HEK293 (cell line): ENCODE results near the gene TAC4.

Experiments
- CTCF ChIA-PET: fragments of 350-600 bp; formaldehyde crosslinking; extraction: SDS; loops from one replicate; lab custom pipeline; 2021; ENCODE audit warnings: antibody characterized with exemption; lab: Yijun Ruan, JAX
- POLR2A ChIA-PET: fragments of 300-600 bp; formaldehyde crosslinking; extraction: SDS; loops from one replicate; lab custom pipeline; 2020; ENCODE audit warnings: antibody characterized with exemption, inconsistent platforms; lab: Yijun Ruan, JAX
- H3K27ac ChIP-seq: fragments of 200-500 bp; sonication (Bioruptor generic); 2 replicates; pipeline ENCODE4 v1.5.1; 2014; ENCODE audit warnings: low read depth, low read length, control low read depth, inconsistent platforms; ENCODE audit errors: extremely low read depth
- H3K36me3 ChIP-seq, 2 experiments: fragments of 200-500 bp in 1 of 2; sonication (Bioruptor generic) in 1 of 2; 1 replicate in 1 of 2; 2 replicates in 1 of 2; pipeline ENCODE4 v1.5.1; 2014 to 2017; ENCODE audit warnings: inconsistent platforms in 2 of 2, low read length in 2 of 2; ENCODE audit not compliant: control insufficient read depth in 2 of 2, insufficient read depth in 1 of 2
- H3K4me1 ChIP-seq: fragments of 200-500 bp; sonication (Bioruptor generic); 2 replicates; pipeline ENCODE4 v1.5.1; 2014; ENCODE audit warnings: mild to moderate bottlenecking, low read length, inconsistent platforms; ENCODE audit not compliant: control insufficient read depth, insufficient read depth
- H3K4me3 ChIP-seq: 2 replicates; pipeline ENCODE4 v1.5.1; 2011; ENCODE audit warnings: low read depth, mild to moderate bottlenecking, control low read depth, low read length, moderate library complexity
- H3K9me3 ChIP-seq: fragments of 200-500 bp; sonication (Bioruptor generic); 2 replicates; pipeline ENCODE4 v1.5.1; 2014; ENCODE audit warnings: low read depth, low read length, inconsistent platforms; ENCODE audit not compliant: control insufficient read depth, insufficient read depth
- BCL11B ChIP-seq: fragments of 450-650 bp; formaldehyde crosslinking; IDR thresholded peaks from 2 replicates; pipeline ENCODE4 v1.5.1; 2016; ENCODE audit warnings: low read depth, missing biosample characterization, missing genetic modification characterization
- EGR2 ChIP-seq: fragments of 450-650 bp; formaldehyde crosslinking; IDR thresholded peaks from 2 replicates; pipeline ENCODE4 v1.5.1; 2016; ENCODE audit warnings: low read depth, missing biosample characterization, missing genetic modification characterization
- PRDM6 ChIP-seq: fragments of 450-650 bp; formaldehyde crosslinking; IDR thresholded peaks from 2 replicates; pipeline ENCODE4 v1.5.1; 2017; ENCODE audit warnings: missing biosample characterization, missing genetic modification characterization
- SP2 ChIP-seq: fragments of 450-650 bp; formaldehyde crosslinking; IDR thresholded peaks from 2 replicates; pipeline ENCODE4 v1.5.1; 2016; ENCODE audit warnings: missing biosample characterization, missing genetic modification characterization
- SP3 ChIP-seq: fragments of 450-650 bp; formaldehyde crosslinking; IDR thresholded peaks from 2 replicates; pipeline ENCODE4 v1.5.1; 2016; ENCODE audit warnings: missing biosample characterization, missing genetic modification characterization
- WT1 ChIP-seq: fragments of 450-650 bp; formaldehyde crosslinking; IDR thresholded peaks from 2 replicates; pipeline ENCODE4 v1.5.1; 2016; ENCODE audit warnings: missing biosample characterization, missing genetic modification characterization
- YY1 ChIP-seq: fragments of 450-650 bp; formaldehyde crosslinking; IDR thresholded peaks from 2 replicates; pipeline ENCODE4 v1.5.1; 2018; ENCODE audit warnings: missing biosample characterization, missing genetic modification characterization
- ZBTB44 ChIP-seq: fragments of 450-650 bp; IDR thresholded peaks from 2 replicates; pipeline ENCODE4 v1.5.1; 2018; ENCODE audit warnings: missing biosample characterization, mild to moderate bottlenecking, missing genetic modification characterization
- ZBTB48 ChIP-seq: fragments of 450-650 bp; formaldehyde crosslinking; IDR thresholded peaks from 2 replicates; pipeline ENCODE4 v1.5.1; 2016; ENCODE audit warnings: missing biosample characterization, missing genetic modification characterization
- ZNF121 ChIP-seq: fragments of 450-650 bp; formaldehyde crosslinking; IDR thresholded peaks from 2 replicates; pipeline ENCODE4 v1.5.1; 2016; ENCODE audit warnings: missing biosample characterization, missing genetic modification characterization
- ZNF169 ChIP-seq: fragments of 450-650 bp; formaldehyde crosslinking; IDR thresholded peaks from 2 replicates; pipeline ENCODE4 v1.5.1; 2016; ENCODE audit warnings: missing biosample characterization, missing genetic modification characterization
- ZNF223 ChIP-seq: fragments of 450-650 bp; formaldehyde crosslinking; IDR thresholded peaks from 2 replicates; pipeline ENCODE4 v1.5.1; 2016; ENCODE audit warnings: missing biosample characterization, missing genetic modification characterization
- ZNF239 ChIP-seq: fragments of 450-650 bp; formaldehyde crosslinking; IDR thresholded peaks from 2 replicates; pipeline ENCODE4 v1.5.1; 2016; ENCODE audit warnings: missing biosample characterization, missing genetic modification characterization
- ZNF341 ChIP-seq: fragments of 450-650 bp; formaldehyde crosslinking; IDR thresholded peaks from 2 replicates; pipeline ENCODE4; 2016; ENCODE audit warnings: low read depth, missing biosample characterization, missing genetic modification characterization
- ZNF571 ChIP-seq: fragments of 450-650 bp; formaldehyde crosslinking; IDR thresholded peaks from 2 replicates; pipeline ENCODE4 v1.5.0; 2017; ENCODE audit warnings: missing biosample characterization, missing genetic modification characterization
- ZNF585B ChIP-seq: fragments of 450-650 bp; formaldehyde crosslinking; IDR thresholded peaks from 2 replicates; pipeline ENCODE4 v1.5.1; 2016; ENCODE audit warnings: missing biosample characterization, missing genetic modification characterization
- ZNF621 ChIP-seq: fragments of 450-650 bp; formaldehyde crosslinking; IDR thresholded peaks from 2 replicates; pipeline ENCODE4 v1.5.1; 2017; ENCODE audit warnings: missing biosample characterization, missing genetic modification characterization
- TF ChIP-seq, protein P1 (sequence below): fragments of 450-650 bp; formaldehyde crosslinking; IDR thresholded peaks from 2 replicates; pipeline ENCODE4 v1.5.1; 2016; ENCODE audit warnings: missing biosample characterization, missing genetic modification characterization, borderline replicate concordance
- TF ChIP-seq, protein P2 (sequence below): fragments of 450-650 bp; formaldehyde crosslinking; IDR thresholded peaks from 2 replicates; pipeline ENCODE4 v1.5.1; 2016; ENCODE audit warnings: missing biosample characterization, missing genetic modification characterization
- TF ChIP-seq, protein P3 (sequence below): fragments of 450-650 bp; formaldehyde crosslinking; IDR thresholded peaks from 2 replicates; pipeline ENCODE4; 2016; ENCODE audit warnings: missing biosample characterization, missing genetic modification characterization
- TF ChIP-seq, protein P4 (sequence below): fragments of 450-650 bp; formaldehyde crosslinking; IDR thresholded peaks from 2 replicates; pipeline ENCODE4 v1.5.1; 2016; ENCODE audit warnings: missing biosample characterization, missing genetic modification characterization
- TF ChIP-seq, protein P5 (sequence below): IDR thresholded peaks from 2 replicates; pipeline ENCODE4 v1.6.1; 2011; ENCODE audit warnings: mild to moderate bottlenecking, low read depth, low read length, borderline replicate concordance

The TAC4 gene

GRCh38 chr17:49858796-49859195, 10.9 kb upstream of the TAC4 start (continued):
- TF ChIP-seq, protein P1, sequence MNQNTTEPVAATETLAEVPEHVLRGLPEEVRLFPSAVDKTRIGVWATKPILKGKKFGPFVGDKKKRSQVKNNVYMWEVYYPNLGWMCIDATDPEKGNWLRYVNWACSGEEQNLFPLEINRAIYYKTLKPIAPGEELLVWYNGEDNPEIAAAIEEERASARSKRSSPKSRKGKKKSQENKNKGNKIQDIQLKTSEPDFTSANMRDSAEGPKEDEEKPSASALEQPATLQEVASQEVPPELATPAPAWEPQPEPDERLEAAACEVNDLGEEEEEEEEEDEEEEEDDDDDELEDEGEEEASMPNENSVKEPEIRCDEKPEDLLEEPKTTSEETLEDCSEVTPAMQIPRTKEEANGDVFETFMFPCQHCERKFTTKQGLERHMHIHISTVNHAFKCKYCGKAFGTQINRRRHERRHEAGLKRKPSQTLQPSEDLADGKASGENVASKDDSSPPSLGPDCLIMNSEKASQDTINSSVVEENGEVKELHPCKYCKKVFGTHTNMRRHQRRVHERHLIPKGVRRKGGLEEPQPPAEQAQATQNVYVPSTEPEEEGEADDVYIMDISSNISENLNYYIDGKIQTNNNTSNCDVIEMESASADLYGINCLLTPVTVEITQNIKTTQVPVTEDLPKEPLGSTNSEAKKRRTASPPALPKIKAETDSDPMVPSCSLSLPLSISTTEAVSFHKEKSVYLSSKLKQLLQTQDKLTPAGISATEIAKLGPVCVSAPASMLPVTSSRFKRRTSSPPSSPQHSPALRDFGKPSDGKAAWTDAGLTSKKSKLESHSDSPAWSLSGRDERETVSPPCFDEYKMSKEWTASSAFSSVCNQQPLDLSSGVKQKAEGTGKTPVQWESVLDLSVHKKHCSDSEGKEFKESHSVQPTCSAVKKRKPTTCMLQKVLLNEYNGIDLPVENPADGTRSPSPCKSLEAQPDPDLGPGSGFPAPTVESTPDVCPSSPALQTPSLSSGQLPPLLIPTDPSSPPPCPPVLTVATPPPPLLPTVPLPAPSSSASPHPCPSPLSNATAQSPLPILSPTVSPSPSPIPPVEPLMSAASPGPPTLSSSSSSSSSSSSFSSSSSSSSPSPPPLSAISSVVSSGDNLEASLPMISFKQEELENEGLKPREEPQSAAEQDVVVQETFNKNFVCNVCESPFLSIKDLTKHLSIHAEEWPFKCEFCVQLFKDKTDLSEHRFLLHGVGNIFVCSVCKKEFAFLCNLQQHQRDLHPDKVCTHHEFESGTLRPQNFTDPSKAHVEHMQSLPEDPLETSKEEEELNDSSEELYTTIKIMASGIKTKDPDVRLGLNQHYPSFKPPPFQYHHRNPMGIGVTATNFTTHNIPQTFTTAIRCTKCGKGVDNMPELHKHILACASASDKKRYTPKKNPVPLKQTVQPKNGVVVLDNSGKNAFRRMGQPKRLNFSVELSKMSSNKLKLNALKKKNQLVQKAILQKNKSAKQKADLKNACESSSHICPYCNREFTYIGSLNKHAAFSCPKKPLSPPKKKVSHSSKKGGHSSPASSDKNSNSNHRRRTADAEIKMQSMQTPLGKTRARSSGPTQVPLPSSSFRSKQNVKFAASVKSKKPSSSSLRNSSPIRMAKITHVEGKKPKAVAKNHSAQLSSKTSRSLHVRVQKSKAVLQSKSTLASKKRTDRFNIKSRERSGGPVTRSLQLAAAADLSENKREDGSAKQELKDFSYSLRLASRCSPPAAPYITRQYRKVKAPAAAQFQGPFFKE (tag by site-specific recombination) = no peak
- TF ChIP-seq EGR2 (tag by site-specific recombination) = no peak
- TF ChIP-seq ZNF169 (tag by site-specific recombination) = no peak
- TF ChIP-seq, all 188 proteins: peak for 0

DNA sequence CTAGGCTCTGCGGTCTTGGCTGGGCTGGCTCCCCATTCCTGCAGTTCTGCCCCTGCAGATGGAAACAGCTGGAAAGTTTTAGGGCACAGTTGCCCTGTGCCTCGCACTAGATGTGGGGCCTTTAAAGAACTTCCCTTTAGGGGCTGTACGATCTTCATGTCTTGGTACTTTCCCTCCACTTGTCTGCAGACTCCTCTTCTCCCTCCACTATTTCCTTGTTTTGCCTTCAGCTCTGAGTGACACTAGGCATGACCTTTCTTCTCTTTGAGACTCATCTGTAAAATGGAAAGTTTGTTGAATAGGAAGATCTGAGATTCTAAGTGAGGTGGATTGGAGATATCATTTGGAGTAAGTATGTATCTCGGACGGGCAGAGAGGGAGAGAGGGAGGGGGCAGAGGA, 6.3 kb upstream of the TAC4 start:
- H3K9me3 ChIP-seq = no peaks in the 10 kb centered on the region
- H3K4me1 ChIP-seq = peaks cover 5% of the 10 kb centered on the region; the same call in 1 of the 2 replicates
- ChIA-PET POLR2A (no interaction called here), CTCF (interaction anchor here (0.9 to 17.9 kb wide), 2 partner anchors 144 to 284 kb away, joined by 4 to 526 read pairs; partner anchors contain the start of gene DLX3)
- H3K4me3 ChIP-seq = no peak overlapping the region
- no peaks in the 10 kb centered on the region for H3K36me3 ChIP-seq
- no peak overlapping the region for H3K27ac ChIP-seq
- TF ChIP-seq ZBTB48 (tag by site-specific recombination) (no peak), ZNF585B (tag by site-specific recombination) (no peak), ZNF571 (tag by site-specific recombination) (no peak), ZNF121 (tag by site-specific recombination) (no peak), ZNF341 (no peak), BCL11B (tag by site-specific recombination) (no peak), ZBTB44 (tag by site-specific recombination) (no peak), ZNF239 (tag by site-specific recombination) (no peak), SP2 (tag by site-specific recombination) (no peak), ZNF621 (tag by site-specific recombination) (no peak), SP3 (no peak), WT1 (tag by site-specific recombination) (no peak), ZNF223 (no peak), PRDM6 (no peak), YY1 (tag by site-specific recombination) (no peak)
- TF ChIP-seq, protein P2, sequence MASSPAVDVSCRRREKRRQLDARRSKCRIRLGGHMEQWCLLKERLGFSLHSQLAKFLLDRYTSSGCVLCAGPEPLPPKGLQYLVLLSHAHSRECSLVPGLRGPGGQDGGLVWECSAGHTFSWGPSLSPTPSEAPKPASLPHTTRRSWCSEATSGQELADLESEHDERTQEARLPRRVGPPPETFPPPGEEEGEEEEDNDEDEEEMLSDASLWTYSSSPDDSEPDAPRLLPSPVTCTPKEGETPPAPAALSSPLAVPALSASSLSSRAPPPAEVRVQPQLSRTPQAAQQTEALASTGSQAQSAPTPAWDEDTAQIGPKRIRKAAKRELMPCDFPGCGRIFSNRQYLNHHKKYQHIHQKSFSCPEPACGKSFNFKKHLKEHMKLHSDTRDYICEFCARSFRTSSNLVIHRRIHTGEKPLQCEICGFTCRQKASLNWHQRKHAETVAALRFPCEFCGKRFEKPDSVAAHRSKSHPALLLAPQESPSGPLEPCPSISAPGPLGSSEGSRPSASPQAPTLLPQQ = no peak
- TF ChIP-seq, protein P3, sequence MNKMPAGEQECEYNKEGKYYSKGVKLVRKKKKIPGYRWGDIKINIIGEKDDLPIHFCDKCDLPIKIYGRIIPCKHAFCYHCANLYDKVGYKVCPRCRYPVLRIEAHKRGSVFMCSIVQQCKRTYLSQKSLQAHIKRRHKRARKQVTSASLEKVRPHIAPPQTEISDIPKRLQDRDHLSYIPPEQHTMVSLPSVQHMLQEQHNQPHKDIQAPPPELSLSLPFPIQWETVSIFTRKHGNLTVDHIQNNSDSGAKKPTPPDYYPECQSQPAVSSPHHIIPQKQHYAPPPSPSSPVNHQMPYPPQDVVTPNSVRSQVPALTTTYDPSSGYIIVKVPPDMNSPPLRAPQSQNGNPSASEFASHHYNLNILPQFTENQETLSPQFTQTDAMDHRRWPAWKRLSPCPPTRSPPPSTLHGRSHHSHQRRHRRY (tag by site-specific recombination) = no peak
- TF ChIP-seq, protein P4, sequence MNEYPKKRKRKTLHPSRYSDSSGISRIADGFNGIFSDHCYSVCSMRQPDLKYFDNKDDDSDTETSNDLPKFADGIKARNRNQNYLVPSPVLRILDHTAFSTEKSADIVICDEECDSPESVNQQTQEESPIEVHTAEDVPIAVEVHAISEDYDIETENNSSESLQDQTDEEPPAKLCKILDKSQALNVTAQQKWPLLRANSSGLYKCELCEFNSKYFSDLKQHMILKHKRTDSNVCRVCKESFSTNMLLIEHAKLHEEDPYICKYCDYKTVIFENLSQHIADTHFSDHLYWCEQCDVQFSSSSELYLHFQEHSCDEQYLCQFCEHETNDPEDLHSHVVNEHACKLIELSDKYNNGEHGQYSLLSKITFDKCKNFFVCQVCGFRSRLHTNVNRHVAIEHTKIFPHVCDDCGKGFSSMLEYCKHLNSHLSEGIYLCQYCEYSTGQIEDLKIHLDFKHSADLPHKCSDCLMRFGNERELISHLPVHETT (tag by site-specific recombination) = no peak
- TF ChIP-seq, protein P5, sequence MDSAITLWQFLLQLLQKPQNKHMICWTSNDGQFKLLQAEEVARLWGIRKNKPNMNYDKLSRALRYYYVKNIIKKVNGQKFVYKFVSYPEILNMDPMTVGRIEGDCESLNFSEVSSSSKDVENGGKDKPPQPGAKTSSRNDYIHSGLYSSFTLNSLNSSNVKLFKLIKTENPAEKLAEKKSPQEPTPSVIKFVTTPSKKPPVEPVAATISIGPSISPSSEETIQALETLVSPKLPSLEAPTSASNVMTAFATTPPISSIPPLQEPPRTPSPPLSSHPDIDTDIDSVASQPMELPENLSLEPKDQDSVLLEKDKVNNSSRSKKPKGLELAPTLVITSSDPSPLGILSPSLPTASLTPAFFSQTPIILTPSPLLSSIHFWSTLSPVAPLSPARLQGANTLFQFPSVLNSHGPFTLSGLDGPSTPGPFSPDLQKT = no peak
